ENCODE results near the gene HIP1R.

Gene HIP1R

GRCh38 chr12:122835750-122836026 lies 431 bp downstream of the HIP1R start:
- no peak for DNase-seq

GRCh38 chr12:122836027-122836921 lies 1.0 kb downstream of the HIP1R start:
- DNase-seq = no peak

DNA sequence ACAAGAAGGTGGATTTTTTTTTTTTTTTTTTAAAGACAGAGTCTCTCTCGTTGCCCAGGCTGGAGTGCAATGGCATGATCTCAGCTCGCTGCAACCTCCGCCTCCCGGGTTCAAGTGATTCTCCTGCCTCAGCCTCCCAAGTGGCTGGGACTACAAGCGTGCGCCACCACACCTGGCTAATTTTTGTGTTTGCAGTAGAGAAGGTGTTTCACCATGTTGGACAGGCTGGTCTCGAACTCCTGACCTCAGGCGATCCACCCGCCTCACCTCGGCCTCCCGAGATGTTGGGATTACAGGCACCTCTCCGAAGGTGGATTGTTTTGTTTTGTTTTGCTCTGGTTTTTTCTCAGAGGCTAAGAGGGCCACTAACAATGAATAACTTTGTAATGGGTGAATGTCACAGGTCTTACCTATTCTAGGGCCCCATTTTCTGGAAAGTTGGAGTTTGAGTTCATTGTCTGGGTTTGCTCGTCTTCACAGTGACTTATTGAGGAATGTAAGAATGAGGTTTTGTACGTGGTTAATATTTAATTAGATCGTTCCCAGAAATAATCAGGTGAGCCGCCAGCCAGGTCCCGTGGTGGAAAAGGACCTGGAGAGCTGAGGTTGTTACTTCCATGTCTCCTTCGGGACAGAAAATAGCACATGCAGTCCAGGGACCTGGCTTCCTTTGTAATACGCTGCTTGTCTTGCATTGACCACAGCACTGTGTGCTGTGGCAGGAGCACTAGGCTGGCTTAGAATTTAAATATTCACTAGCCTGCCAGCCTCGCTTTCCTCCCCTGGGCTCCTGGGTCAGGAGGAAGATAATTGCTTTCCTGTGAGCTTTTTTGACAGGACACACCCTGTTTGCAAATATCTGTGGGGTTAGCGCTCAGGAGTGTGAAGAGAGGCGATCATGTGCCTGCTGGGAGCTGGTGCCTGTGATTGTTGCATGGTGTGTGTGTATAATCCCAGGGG lies 2.3 kb downstream of the HIP1R start:
- DNase-seq = no peak

DNA sequence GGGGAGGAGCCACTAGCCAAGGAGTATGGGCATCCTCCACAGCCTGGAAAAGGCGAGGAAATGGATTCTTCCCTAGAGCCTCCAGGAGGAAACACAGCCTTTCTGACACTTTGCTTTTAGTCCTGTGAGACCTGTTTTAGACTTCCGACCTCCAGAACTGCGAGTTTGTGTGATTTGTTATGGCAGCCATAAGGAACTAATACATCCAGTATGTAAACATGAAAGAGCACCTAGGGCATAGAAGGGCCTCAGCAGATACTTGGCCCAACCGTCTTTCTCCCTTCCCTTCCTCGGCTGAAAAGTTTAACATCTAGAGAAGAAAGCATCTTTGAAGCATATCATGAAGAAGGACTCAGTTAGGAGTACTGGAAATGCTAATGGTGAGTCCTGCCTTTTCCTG lies 3.6 kb downstream of the HIP1R start:
- no peak for DNase-seq

DNA sequence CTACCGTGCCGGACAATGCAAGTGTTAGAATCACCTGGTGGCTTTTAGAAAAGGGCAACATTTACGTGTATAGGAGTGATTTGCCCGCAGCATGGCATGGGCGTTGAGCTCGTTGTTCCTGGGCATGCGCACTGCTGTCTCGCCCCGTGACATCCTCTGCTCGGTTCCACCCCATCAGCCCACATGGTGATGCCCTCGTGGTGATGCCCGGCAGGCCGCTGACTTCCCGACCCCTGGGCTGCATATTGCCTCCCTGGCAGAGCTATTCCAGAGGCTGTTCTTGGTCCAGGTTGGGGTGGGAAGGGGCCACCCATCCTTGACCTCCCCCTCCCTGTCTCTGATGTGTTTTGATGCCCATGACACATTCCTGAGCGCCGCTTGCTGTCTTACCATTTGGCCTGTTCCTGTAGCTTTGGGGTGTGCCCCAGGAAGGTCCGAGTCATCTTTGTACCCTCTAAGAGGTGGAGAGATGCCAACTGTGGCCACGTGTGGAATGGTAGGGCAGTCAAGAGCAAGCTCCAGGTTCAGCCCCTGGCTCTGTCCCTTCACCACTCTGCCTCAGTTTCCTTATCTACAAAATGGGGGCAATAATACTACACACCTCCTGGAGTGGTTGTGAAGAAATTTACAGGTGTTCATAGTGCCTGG lies 4.8 kb downstream of the HIP1R start:
- DNase-seq = no peak

GRCh38 chr12:122840580-122841513 lies 5.6 kb downstream of the HIP1R start:
- no peak for DNase-seq

- DNase-seq = no peak
Observed at GRCh38 chr12:122841544-122842321, 6.5 kb downstream of the HIP1R start.

DNA sequence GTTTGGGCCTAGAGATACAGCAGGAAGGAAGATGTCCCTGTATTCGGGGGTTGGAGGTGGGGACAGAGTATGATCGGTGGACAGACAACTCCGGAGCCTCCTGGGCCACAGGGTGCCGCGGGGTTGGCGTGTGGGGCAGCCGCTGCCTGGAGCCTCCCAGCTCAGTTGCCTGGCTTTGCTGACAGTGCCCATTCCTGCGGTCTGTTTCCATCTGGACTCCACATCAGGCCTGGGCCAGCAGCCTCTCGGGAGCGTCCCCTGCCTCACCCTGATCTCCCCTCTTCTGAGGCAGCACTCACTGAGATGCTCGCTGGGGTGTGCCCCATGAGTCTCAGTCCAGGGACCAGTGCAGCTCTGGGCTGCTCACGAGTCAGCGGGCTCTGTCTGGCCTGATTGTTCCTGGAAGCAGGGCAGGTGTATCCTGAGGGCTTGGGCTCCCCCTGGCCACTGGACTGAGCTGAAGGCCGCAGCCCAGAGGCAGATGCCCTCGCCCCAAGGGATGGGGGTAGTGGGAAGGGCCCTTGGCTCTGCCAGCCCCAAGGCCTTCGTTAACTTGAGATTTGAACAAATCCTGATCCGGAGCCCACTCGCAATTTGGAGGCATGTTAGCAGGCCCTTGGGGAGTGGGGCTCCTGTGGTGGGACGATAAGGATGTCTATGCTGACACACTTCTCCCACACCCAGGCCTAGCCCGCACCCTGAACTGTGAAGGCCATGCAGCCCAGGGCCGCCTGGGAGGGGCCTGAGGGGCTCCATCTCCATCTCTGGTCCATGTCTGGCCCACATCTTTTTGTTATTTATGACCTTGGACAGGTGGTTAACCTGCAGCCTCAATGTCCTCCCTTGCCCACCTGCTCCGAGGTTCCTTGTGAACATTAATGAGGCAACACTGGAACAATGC lies 7.5 kb downstream of the HIP1R start:
- DNase-seq = no peak

- no peak for DNase-seq
Observed at GRCh38 chr12:122843455-122843854, 8.2 kb downstream of the HIP1R start.

- no peak for DNase-seq
Observed at GRCh38 chr12:122844366-122844971, 9.2 kb downstream of the HIP1R start.

DNA sequence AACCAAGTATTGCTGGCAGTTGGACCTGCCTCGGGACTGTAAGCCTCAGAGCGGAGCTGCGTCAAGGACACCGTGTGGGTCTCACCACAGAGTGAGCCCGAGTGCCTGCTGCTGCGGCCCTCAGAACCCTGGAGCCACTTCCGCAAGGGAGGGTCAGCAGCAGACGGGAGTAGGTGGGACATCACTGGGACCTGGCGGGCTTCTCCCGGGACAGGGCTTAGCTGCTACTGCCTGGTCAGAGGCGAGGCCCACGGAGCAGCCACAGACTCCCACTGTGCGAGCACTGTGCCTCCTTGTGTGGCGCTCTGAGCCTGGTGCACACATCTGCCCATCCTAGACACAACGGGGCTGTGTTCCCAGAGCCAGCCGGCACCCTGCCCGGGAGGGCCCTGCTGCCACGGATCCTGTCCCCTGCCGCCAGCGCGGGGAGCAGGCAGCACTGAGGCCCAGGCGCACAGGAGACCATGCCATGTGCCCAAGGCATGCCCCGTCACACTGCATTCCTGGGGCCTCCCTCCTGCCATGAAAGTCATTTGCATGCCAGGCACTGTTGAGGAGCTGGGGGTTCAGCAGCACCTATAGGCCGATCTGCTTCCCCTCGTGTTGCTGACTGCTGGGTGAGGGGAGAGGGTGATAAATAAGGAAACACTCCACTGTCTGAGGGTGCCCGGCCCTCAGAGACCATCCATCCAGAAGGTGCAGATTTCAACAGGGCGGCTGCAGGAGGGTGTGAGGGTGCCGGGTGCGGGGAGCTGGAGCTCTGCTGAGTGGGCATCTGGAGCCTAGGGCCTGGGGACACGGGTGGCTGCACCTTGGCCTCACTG lies 10.0 kb downstream of the HIP1R start:
- peak; percentile 63 for DNase-seq

GRCh38 chr12:122845865-122846621 lies 10.8 kb downstream of the HIP1R start:
- DNase-seq = no peak

DNA sequence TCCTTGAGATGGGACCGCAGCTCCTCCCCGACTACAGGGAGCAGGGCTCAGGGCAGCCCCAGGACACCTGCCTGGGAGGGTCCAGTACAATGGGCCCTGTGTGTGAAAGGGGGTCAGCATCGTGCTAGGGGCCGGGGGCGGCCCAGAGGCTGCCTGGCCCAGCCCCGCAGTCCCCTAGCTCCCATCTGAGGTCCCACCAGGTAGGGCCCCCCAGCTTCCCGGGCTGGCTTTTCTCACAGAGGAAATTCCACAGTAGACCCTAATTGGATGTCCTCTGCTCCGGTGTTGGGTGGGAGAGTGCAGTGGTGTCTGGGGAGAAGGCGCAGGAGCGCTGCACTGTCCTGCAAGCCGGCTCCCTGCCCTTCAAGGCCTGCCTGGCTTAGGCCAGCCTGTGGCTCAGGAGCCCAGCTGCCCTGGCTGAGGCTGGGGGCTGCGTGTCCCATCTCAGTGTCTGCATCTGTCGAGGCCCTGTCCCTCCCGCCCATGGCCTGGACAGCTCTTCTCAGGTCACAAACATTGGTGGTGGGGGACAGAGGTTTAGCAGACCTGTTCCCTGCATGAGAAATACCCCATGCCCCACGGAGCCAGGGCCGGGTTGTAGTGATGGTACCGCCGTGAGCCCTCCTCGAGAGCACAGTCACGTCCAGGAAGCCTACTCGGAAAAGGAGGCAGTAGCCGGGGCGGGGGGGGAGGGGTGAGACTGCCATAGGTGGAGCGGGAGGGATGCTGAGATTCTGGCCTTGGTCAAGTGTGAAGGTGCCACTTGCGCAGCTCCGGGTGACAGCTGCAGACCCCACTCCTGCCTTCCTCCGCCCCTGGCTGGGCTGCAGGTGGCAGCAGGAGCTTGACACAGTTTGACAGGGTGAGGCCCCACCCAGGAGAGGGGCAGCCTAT lies 11.6 kb downstream of the HIP1R start:
- no peak for DNase-seq

DNA sequence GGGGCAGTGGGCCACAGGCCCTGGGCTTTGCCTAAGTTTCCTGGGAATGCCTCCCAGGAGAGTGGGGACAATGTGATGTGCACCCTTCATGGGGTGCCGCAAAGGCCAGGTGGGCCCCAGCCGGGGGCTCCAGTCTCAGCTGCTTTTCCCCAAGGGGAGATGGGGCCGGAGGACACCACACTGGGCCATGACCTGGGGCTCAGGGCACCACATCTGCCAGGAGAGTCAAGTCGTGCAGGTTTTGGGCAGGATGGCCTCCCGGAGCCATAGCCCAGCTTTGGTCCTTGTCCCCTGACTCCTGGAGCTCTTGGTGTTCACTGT lies 12.2 kb downstream of the HIP1R start:
- DNase-seq = no peak

DNA sequence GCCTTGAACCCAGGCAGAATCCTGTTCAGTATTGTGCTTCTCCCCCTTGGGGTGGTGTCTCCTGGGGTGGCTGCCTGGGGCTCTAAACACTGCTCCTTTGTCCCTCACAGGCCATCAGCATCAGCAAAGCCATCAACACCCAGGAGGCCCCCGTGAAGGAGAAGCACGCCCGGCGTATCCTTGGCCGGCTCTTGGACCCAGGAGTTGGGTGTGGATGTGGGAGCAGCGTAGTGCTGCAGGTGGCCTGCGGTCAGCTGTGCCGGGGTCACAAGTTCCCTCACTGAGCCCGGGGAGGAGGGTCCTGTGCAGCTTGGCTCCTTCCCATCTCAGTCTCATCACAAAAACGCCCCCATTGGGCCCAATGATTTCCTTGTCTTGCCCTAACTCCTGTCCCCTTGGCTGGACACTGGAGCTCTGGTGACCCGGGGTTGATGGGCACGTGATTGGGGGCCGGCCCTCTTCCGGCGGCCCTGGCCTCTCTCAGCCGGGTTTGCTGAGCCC lies 12.7 kb downstream of the HIP1R start:
- no peak for DNase-seq

GRCh38 chr12:122848471-122849351 lies 13.5 kb downstream of the HIP1R start:
- no peak for DNase-seq
